Spleen (tissue), 11 donors: ENCODE data around the gene NAXE. TPM values are rescaled to one million over a fixed set of nuclear protein-coding genes. Genes with fewer than 3 reads are reported as not detected.

Source experiments
- DNase-seq: peaks from one replicate; pipeline ENCODE4 v3.0.0-alpha.2; 2020
- H3K27ac ChIP-seq, 8 donors: fragments of 200-600 bp; sonication (generic) in 7 of 8; 1 replicate in 4 of 8; 2 replicates in 4 of 8; pipeline versions ENCODE4 v1.5.0 to v1.8.0; 2016 to 2021; ENCODE audit warnings: inconsistent platforms in 4 of 8, mild to moderate bottlenecking in 4 of 8, moderate library complexity in 1 of 8
- H3K27me3 ChIP-seq, 7 donors: fragments of 200-600 bp; sonication (generic) in 6 of 7; replicated peaks in 1 of 7; 1 replicate in 4 of 7; 2 replicates in 3 of 7; pipeline versions ENCODE4 v1.5.0 to v1.8.0; 2016 to 2021; ENCODE audit warnings: inconsistent platforms in 3 of 7, mild to moderate bottlenecking in 1 of 7
- H3K36me3 ChIP-seq, 6 donors: fragments of 200-600 bp; sonication (generic) in 5 of 6; 1 replicate in 4 of 6; 2 replicates in 2 of 6; pipeline versions ENCODE4 v1.5.0 to v1.8.0; 2016 to 2021; ENCODE audit warnings: inconsistent platforms in 2 of 6
- H3K4me1 ChIP-seq, 6 donors: fragments of 200-600 bp; sonication (generic) in 5 of 6; 1 replicate in 3 of 6; 2 replicates in 3 of 6; pipeline versions ENCODE4 v1.5.0 to v1.8.0; 2016 to 2021; ENCODE audit warnings: inconsistent platforms in 3 of 6
- H3K4me3 ChIP-seq, 8 donors: fragments of 200-600 bp; sonication (generic) in 7 of 8; 1 replicate in 4 of 8; 2 replicates in 4 of 8; pipeline versions ENCODE4 v1.5.0 to v1.8.0; 2016 to 2021; ENCODE audit warnings: inconsistent platforms in 4 of 8, mild to moderate bottlenecking in 4 of 8, moderate library complexity in 2 of 8
- H3K9me3 ChIP-seq, 8 donors: fragments of 200-600 bp; sonication (generic) in 7 of 8; 1 replicate in 4 of 8; 2 replicates in 4 of 8; pipeline versions ENCODE4 v1.5.0 to v1.8.0; 2016 to 2021; ENCODE audit warnings: inconsistent platforms in 4 of 8
- POLR2A ChIP-seq, 3 donors: fragments of 450-650 bp; IDR thresholded peaks; one replicate each; pipeline ENCODE4 v1.5.1; 2017; ENCODE audit warnings: antibody characterized with exemption in 3 of 3, mild to moderate bottlenecking in 1 of 3
- POLR2AphosphoS5 ChIP-seq, 3 donors: sonication (generic); formaldehyde crosslinking; IDR thresholded peaks; one replicate each; pipeline ENCODE4 v1.5.1; 2017; ENCODE audit warnings: antibody characterized with exemption in 3 of 3
- WGBS, 5 donors: extraction: QIAGEN DNeasy Blood & Tissue Kit in 3 of 5; methylation state at CpG; one replicate each; pipeline versions ENCODE4 v1.1.5 to v1.1.7; 2013 to 2018; 5-methylcytosine and 5-hydroxymethylcytosine counted together
- intact Hi-C: fragments of 100-400 bp; cut with DNase I; formaldehyde crosslinking; loops from one replicate; pipeline ENCODE4 v1.15.0; 2023; ENCODE audit warnings: low total_unique reads
- polyA plus RNA-seq, 3 donors: library from polyadenylated mRNA; stranded (reverse); fragments of 200-250 nt; gene quantifications; one replicate each; pipeline ENCODE4 v1.2.1, GENCODE V29; 2013
- total RNA-seq, 7 donors: library from RNA; depleted of rRNA in 3 of 7; stranded (reverse); fragments of >200 nt in 3 of 7; fragmentation: NEBNext Ultra II Directional in 4 of 7; extraction: Animal tissue kit (Norgen Biotek cat#: 25700) in 4 of 7; gene quantifications; one replicate each; pipeline versions ENCODE4 v1.1.0 to v1.2.1, GENCODE V29; 2016 to 2021
- TF ChIP-seq, protein P1 (sequence below), 11 experiments: fragments of 200-600 bp in 7 of 11; fragments of 450-650 bp in 4 of 11; sonication (generic) in 4 of 11; IDR thresholded peaks in 8 of 11; conservative IDR thresholded peaks in 3 of 11; 1 replicate in 7 of 11; 2 replicates in 4 of 11; pipeline versions ENCODE4 v1.4.0 to v1.8.0; 2016 to 2021; ENCODE audit warnings: antibody characterized with exemption in 11 of 11, inconsistent platforms in 4 of 11, mild to moderate bottlenecking in 1 of 11
- donor health status: healthy with polysubstance abuse.
- donor health status: DM: no; HTN: no; CAD: no; lungs with moderate emphysema.
- donor health status: DM: no; HTN: no; CAD: no.
- donor health status: Bipolar disorder and iron deficiency.
- donor health status: healthy.
- donor health status: DM: no; HTN: no; CAD: no.
- donor health status: DM: yes; HTN: yes; CAD: no.

The NAXE gene
- total and polyA plus RNA-seq, 10 donors = 34.7 to 74.7 (median 48.7) TPM

GRCh38 chr1:156596426-156596825 lies 4.8 kb downstream of the NAXE start:
- WGBS, 5 donors = 80 to 95% (median 92%) methylated on average over 3 of the region's 3 CpGs
- peaks cover 13 to 44% (median 26%) of the 10 kb centered on the region in 6 donors for H3K4me1 ChIP-seq
- DNase-seq = no peak
- H3K36me3 ChIP-seq = peaks cover 0 to 65% (median 48%) of the 10 kb centered on the region in 6 donors
- H3K27ac ChIP-seq = no peak overlapping the region
- intact Hi-C loops = no loop called here
- no peak overlapping the region for H3K4me3 ChIP-seq
- TF ChIP-seq POLR2AphosphoS5 (IDR thresholded peaks at IDR 0.05) (no peak), POLR2A (IDR thresholded peaks at IDR 0.05) (no peak)
- TF ChIP-seq, protein P1, sequence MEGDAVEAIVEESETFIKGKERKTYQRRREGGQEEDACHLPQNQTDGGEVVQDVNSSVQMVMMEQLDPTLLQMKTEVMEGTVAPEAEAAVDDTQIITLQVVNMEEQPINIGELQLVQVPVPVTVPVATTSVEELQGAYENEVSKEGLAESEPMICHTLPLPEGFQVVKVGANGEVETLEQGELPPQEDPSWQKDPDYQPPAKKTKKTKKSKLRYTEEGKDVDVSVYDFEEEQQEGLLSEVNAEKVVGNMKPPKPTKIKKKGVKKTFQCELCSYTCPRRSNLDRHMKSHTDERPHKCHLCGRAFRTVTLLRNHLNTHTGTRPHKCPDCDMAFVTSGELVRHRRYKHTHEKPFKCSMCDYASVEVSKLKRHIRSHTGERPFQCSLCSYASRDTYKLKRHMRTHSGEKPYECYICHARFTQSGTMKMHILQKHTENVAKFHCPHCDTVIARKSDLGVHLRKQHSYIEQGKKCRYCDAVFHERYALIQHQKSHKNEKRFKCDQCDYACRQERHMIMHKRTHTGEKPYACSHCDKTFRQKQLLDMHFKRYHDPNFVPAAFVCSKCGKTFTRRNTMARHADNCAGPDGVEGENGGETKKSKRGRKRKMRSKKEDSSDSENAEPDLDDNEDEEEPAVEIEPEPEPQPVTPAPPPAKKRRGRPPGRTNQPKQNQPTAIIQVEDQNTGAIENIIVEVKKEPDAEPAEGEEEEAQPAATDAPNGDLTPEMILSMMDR (IDR thresholded peaks at IDR 0.05 in 8 of 11, conservative IDR thresholded peaks at IDR 0.05 in 3 of 11) = no peak
- no peaks in the 10 kb centered on the region for H3K27me3 ChIP-seq
- H3K9me3 ChIP-seq = no peaks in the 10 kb centered on the region

DNA sequence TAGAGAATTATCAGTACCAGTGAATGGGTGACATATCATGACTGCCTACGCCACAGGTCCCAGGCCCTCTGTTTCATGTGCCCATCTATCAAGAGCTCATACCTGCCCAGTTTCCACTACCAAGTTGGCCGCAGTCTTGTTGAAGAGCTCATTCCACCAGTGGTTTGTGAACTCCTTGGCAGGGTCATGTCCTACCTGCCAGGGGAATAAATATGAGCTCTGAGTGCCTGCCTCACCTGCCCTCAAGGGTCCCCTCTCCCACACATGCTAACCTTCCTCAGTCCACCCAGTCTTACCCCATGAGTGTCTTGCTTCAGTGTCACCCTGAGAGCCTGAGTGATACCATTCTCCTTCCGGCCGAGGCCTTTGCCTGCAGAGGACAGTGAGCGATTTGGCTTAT lies 6.5 kb downstream of the NAXE start:
- no peaks in the 10 kb centered on the region for H3K27me3 ChIP-seq
- intact Hi-C loops = no loop called here
- no peaks in the 10 kb centered on the region for H3K9me3 ChIP-seq
- H3K4me1 ChIP-seq = peaks cover 8 to 46% (median 28%) of the 10 kb centered on the region in 6 donors
- no peak for TF ChIP-seq POLR2AphosphoS5 (IDR thresholded peaks at IDR 0.05)
- no peak for TF ChIP-seq POLR2A (IDR thresholded peaks at IDR 0.05)
- TF ChIP-seq, protein P1 (IDR thresholded peaks at IDR 0.05 in 8 of 11, conservative IDR thresholded peaks at IDR 0.05 in 3 of 11) = no peak
- no peak for DNase-seq
- WGBS, 5 donors = 94 to 100% (median 98%) methylated on average over 5 of the region's 5 CpGs
- no peak overlapping the region for H3K4me3 ChIP-seq
- H3K27ac ChIP-seq = no peak overlapping the region
- H3K36me3 ChIP-seq = peaks cover 0 to 60% (median 48%) of the 10 kb centered on the region in 6 donors

DNA sequence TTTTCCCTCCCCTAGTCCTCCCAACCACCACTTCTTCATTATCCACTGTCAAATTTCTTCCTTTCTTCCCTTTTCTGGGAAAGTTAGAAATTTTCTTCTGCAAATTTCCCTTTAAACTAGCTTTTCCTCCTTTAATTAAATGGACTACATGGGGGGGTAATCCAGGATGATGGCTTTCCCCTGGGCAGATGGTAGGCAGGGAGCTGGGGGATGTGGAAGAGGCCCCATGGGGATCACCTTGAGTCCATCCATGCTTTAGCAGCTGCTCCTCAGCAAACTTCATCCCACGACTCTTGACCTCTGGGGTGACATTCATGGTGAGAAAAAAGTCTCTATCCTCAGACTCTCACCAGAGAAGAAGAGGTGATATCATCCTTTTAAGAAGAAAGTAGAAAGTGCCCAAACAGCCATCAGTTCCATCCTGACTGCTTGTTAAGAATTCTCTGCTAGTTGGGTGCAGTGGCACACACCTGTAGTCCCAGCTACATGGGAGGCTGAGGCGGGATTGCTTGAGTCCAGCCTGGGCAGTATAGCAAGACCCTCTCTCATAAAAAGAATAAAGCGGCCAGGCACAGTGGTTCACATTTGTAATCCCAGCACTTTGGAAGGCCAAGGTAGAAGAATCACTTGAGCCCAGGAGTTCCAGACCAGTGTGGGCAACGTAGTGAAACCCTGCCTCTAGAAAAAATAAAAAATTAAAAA lies 7.3 kb downstream of the NAXE start:
- TF ChIP-seq POLR2AphosphoS5 (IDR thresholded peaks at IDR 0.05) (no peak), POLR2A (IDR thresholded peaks at IDR 0.05) (no peak)
- TF ChIP-seq, protein P1 (IDR thresholded peaks at IDR 0.05 in 8 of 11, conservative IDR thresholded peaks at IDR 0.05 in 3 of 11) = no peak
- intact Hi-C loops = no loop called here
- Histone ChIP-seq H3K4me3 (no peak overlapping the region), H3K9me3 (no peaks in the 10 kb centered on the region), H3K4me1 (peaks cover 8 to 41% (median 28%) of the 10 kb centered on the region in 6 donors), H3K36me3 (peaks cover 0 to 53% (median 48%) of the 10 kb centered on the region in 6 donors), H3K27ac (no peak overlapping the region), H3K27me3 (no peaks in the 10 kb centered on the region)
- no peak for DNase-seq
- WGBS, 5 donors = 88 to 94% (median 90%) methylated on average over 4 of the region's 4 CpGs

GRCh38 chr1:156599811-156600210 lies 8.2 kb downstream of the NAXE start:
- Histone ChIP-seq H3K9me3 (no peaks in the 10 kb centered on the region), H3K27me3 (no peaks in the 10 kb centered on the region), H3K4me1 (peaks cover 8 to 41% (median 28%) of the 10 kb centered on the region in 6 donors), H3K4me3 (peak overlapping the region in 1 of 8 donors; percentile 89), H3K36me3 (peaks cover 0 to 43% (median 40%) of the 10 kb centered on the region in 6 donors), H3K27ac (no peak overlapping the region)
- intact Hi-C loops = loop anchor here (10.0 kb wide), 1 partner anchor 115 kb away; no protein-coding TSS in a partner anchor
- 37 to 66% (median 48%) methylated on average over 3 of the region's 3 CpGs for WGBS, 5 donors
- no peak for TF ChIP-seq POLR2A (IDR thresholded peaks at IDR 0.05)
- TF ChIP-seq, protein P1 (IDR thresholded peaks at IDR 0.05 in 8 of 11, conservative IDR thresholded peaks at IDR 0.05 in 3 of 11) = peak in 2 of 11 experiments; percentile 12 to 16
- DNase-seq = no peak
